Keratinocyte (primary cell): ENCODE measurements around the gene DAPK2. TPM values are rescaled to one million over a fixed set of nuclear protein-coding genes. Genes with fewer than 3 reads are reported as not detected.

Source experiments
- DNase-seq: peaks from one replicate; pipeline ENCODE4 v3.0.0-alpha.2; 2011; ENCODE audit warnings: low read depth, missing footprints, low spot score
- FAIRE-seq: peaks from 2 replicates; lab custom pipeline; 2011; peaks lifted over from hg19 to GRCh38; lab: Jason Lieb, UNC
- H2AFZ ChIP-seq: 2 replicates; pipeline ENCODE4 v1.6.0; 2012; ENCODE audit warnings: low read length, control low read depth, inconsistent platforms; ENCODE audit not compliant: control insufficient read depth
- H3K27ac ChIP-seq: 2 replicates; pipeline ENCODE4 v1.5.1; 2011; ENCODE audit warnings: low read length; ENCODE audit not compliant: control insufficient read depth, insufficient read depth
- H3K27me3 ChIP-seq: 3 replicates; pipeline ENCODE4 v1.6.0; 2011; ENCODE audit warnings: low read length; ENCODE audit not compliant: control insufficient read depth, insufficient read depth; ENCODE audit errors: extremely low read depth
- H3K36me3 ChIP-seq, 2 experiments: 2 replicates in 1 of 2; 3 replicates in 1 of 2; pipeline ENCODE4 v1.5.1; 2011; ENCODE audit warnings: low read length in 2 of 2, mild to moderate bottlenecking in 1 of 2; ENCODE audit not compliant: control insufficient read depth in 2 of 2, insufficient read depth in 2 of 2; ENCODE audit errors: extremely low read depth in 1 of 2
- H3K4me1 ChIP-seq: 3 replicates; pipeline ENCODE4 v1.5.1; 2011; ENCODE audit warnings: low read length; ENCODE audit not compliant: control insufficient read depth, insufficient read depth; ENCODE audit errors: extremely low read depth
- H3K4me2 ChIP-seq: 3 replicates; pipeline ENCODE4 v1.6.0; 2011; ENCODE audit warnings: low read depth, low read length; ENCODE audit not compliant: control insufficient read depth, insufficient read depth; ENCODE audit errors: extremely low read depth
- H3K4me3 ChIP-seq, 3 experiments: fragments of 200-600 bp in 1 of 3; sonication (generic) in 1 of 3; 2 replicates in 2 of 3; 3 replicates in 1 of 3; pipeline ENCODE4 v1.5.1; 2011 to 2016; ENCODE audit warnings: low read length in 3 of 3, mild to moderate bottlenecking in 3 of 3, control low read depth in 2 of 3, inconsistent platforms in 1 of 3, low read depth in 1 of 3, mixed read lengths in 1 of 3, mixed run types in 1 of 3, moderate library complexity in 1 of 3; ENCODE audit not compliant: control insufficient read depth in 2 of 3, insufficient read depth in 2 of 3; ENCODE audit errors: extremely low read depth in 1 of 3
- H3K79me2 ChIP-seq: 2 replicates; pipeline ENCODE4 v1.6.0; 2012; ENCODE audit warnings: low read length; ENCODE audit not compliant: control insufficient read depth, insufficient read depth
- H3K9ac ChIP-seq: 3 replicates; pipeline ENCODE4 v1.6.0; 2011; ENCODE audit warnings: low read length; ENCODE audit not compliant: control insufficient read depth, insufficient read depth; ENCODE audit errors: extremely low read depth
- H3K9me1 ChIP-seq: 3 replicates; pipeline ENCODE4 v1.6.0; 2011; ENCODE audit warnings: low read length; ENCODE audit not compliant: control insufficient read depth, insufficient read depth; ENCODE audit errors: extremely low read depth
- H3K9me3 ChIP-seq: 2 replicates; pipeline ENCODE4 v1.5.1; 2012; ENCODE audit warnings: low read depth, low read length; ENCODE audit not compliant: control insufficient read depth
- H4K20me1 ChIP-seq: 3 replicates; pipeline ENCODE4 v1.6.0; 2011; ENCODE audit warnings: low read length; ENCODE audit not compliant: control insufficient read depth, insufficient read depth; ENCODE audit errors: extremely low read depth
- CTCF ChIP-seq, 3 experiments: IDR thresholded peaks in 1 of 3; conservative IDR thresholded peaks in 1 of 3; optimal IDR thresholded peaks in 1 of 3; 2 replicates in 2 of 3; 3 replicates in 1 of 3; pipeline versions ENCODE3 to v1.5.1; 2011; ENCODE audit warnings: low read length in 3 of 3, mild to moderate bottlenecking in 3 of 3, moderate library complexity in 2 of 3, control low read depth in 1 of 3, inconsistent platforms in 1 of 3; ENCODE audit not compliant: insufficient read depth in 2 of 3; ENCODE audit errors: extremely low read depth in 1 of 3
- EZH2 ChIP-seq: IDR thresholded peaks from one replicate; pipeline ENCODE4 v1.6.1; 2012; ENCODE audit warnings: inconsistent platforms, mild to moderate bottlenecking, low read length, moderate library complexity
- dilution Hi-C: fragments of 300-500 bp; cut with MboI; formaldehyde crosslinking; loops from one replicate; pipeline ENCODE4 v1.7.0; 2020; ENCODE audit warnings: low sequenced_read_pairs; ENCODE audit not compliant: extremely low pct_ligation_motif_present
- polyA plus RNA-seq, 5 experiments: library from polyadenylated mRNA; depleted of rRNA in 3 of 5; stranded (reverse) in 3 of 5; stranded (forward) in 1 of 5; unstranded in 1 of 5; fragments of >200 nt; gene quantifications; 1 replicate in 1 of 5; 2 replicates in 3 of 5; 3 replicates in 1 of 5; pipeline versions ENCODE4 v1.2.1 to v1.2.3, GENCODE V29; 2011 to 2012; ENCODE audit warnings: missing spikeins in 2 of 5, low read depth in 1 of 5, low replicate concordance in 1 of 5

DAPK2 gene
- polyA plus RNA-seq, 1 donor (not counting 4 experiments of a cell fraction or from before 2014, with no cell fraction given): 1.4 TPM

GRCh38 chr15:64026591-64026990 is 19.7 kb downstream of the DAPK2 start:
- no peak for FAIRE-seq
- no peak for TF ChIP-seq CTCF (optimal IDR thresholded peaks at IDR 0.05 in 1 of 3, IDR thresholded peaks at IDR 0.05 in 1 of 3, conservative IDR thresholded peaks at IDR 0.05 in 1 of 3; ENCODE audit: extremely low read depth in 1 of 3, insufficient read depth in 2 of 3, low read length in 3 of 3)
- no peak for TF ChIP-seq EZH2
- dilution Hi-C loops: no loop called here

GRCh38 chr15:64024172-64025050 is 21.9 kb downstream of the DAPK2 start:
- DNase-seq (no peak), FAIRE-seq (no peak)
- Histone ChIP-seq H2AFZ (no peak overlapping the region), H3K4me1 (no peaks in the 10 kb centered on the region), H3K4me3 (no peak overlapping the region), H3K9me1 (no peaks in the 10 kb centered on the region), H3K27me3 (no peaks in the 10 kb centered on the region), H3K36me3 (no peaks in the 10 kb centered on the region), H3K9ac (no peak overlapping the region), H4K20me1 (no peaks in the 10 kb centered on the region), H3K4me2 (no peak overlapping the region), H3K27ac (no peak overlapping the region), H3K79me2 (no peaks in the 10 kb centered on the region), H3K9me3 (no peaks in the 10 kb centered on the region)
- dilution Hi-C loops: no loop called here
- TF ChIP-seq CTCF (optimal IDR thresholded peaks at IDR 0.05 in 1 of 3, IDR thresholded peaks at IDR 0.05 in 1 of 3, conservative IDR thresholded peaks at IDR 0.05 in 1 of 3; ENCODE audit: extremely low read depth in 1 of 3, insufficient read depth in 2 of 3, low read length in 3 of 3) (no peak), EZH2 (no peak)

More at GRCh38 chr15:64026591-64026990, 19.7 kb downstream of the DAPK2 start:
- H3K27ac ChIP-seq: no peak overlapping the region
- H3K27me3 ChIP-seq: no peaks in the 10 kb centered on the region
- no peaks in the 10 kb centered on the region for H3K9me1 ChIP-seq
- H3K36me3 ChIP-seq: no peaks in the 10 kb centered on the region
- no peak overlapping the region for H2AFZ ChIP-seq
- H3K4me2 ChIP-seq: no peak overlapping the region
- no peaks in the 10 kb centered on the region for H3K9me3 ChIP-seq
- H3K79me2 ChIP-seq: no peaks in the 10 kb centered on the region
- no peak overlapping the region for H3K4me3 ChIP-seq
- DNase-seq: no peak
- no peaks in the 10 kb centered on the region for H3K4me1 ChIP-seq
- H3K9ac ChIP-seq: no peak overlapping the region
- no peaks in the 10 kb centered on the region for H4K20me1 ChIP-seq
